K562 (cell line): ENCODE data around the gene PMFBP1. TPM values are rescaled to one million over a fixed set of nuclear protein-coding genes. Genes with fewer than 3 reads are reported as not detected.

ENCODE experiments used
- ATAC-seq: fragments of 200-7000 bp; cut with Tn5 transposase; 3 replicates; pipeline ENCODE4 v1.9.1; 2020; ENCODE audit warnings: moderate library complexity
- BruUV-seq: library from RNA; stranded (reverse); fragments of 400-500 nt; replicated peaks from 2 replicates; lab custom pipeline; 2021; lab: Mats Ljungman, UMichigan
- CTCF ChIA-PET: fragments of 300-600 bp; formaldehyde crosslinking; extraction: SDS; loops from one replicate; lab custom pipeline; 2021; ENCODE audit warnings: low intra/inter-chr PET ratio; lab: Yijun Ruan, JAX
- POLR2A ChIA-PET: fragments of 300-600, 350-650 bp; sonication (Branson Sonifier 250); formaldehyde crosslinking; extraction: SDS; loops from one replicate; lab custom pipeline; 2021; ENCODE audit warnings: antibody characterized with exemption, inconsistent platforms; lab: Yijun Ruan, JAX
- DNase-seq, 4 experiments: peaks; one replicate each; pipeline versions ENCODE4 v3.0.0 to v3.0.0-alpha.2; 2011 to 2018; ENCODE audit warnings: low spot score in 3 of 4, mixed read lengths in 3 of 4; ENCODE audit errors: extremely low read depth in 1 of 4
- FAIRE-seq: peaks from 2 replicates; lab custom pipeline; 2011; peaks lifted over from hg19 to GRCh38; lab: Jason Lieb, UNC
- H2AFZ ChIP-seq: 2 replicates; pipeline ENCODE4 v1.6.0; 2011; ENCODE audit warnings: low read depth, low read length, control low read depth, inconsistent platforms
- H3K27ac ChIP-seq: fragments of 200-600 bp; 3 replicates; pipeline ENCODE4 v1.8.0; 2011; ENCODE audit warnings: low read depth, mild to moderate bottlenecking, control low read depth, inconsistent platforms, low read length, moderate library complexity, mixed read lengths; ENCODE audit errors: extremely low read depth
- H3K27me3 ChIP-seq, 2 experiments: fragments of 300-600 bp in 1 of 2; 2 replicates in 1 of 2; 3 replicates in 1 of 2; pipeline versions ENCODE4 v1.6.0 to v1.8.0; 2011; ENCODE audit warnings: inconsistent platforms in 2 of 2, low read length in 2 of 2, mild to moderate bottlenecking in 1 of 2, mixed read lengths in 1 of 2, moderate library complexity in 1 of 2; ENCODE audit not compliant: control insufficient read depth in 2 of 2, insufficient read depth in 2 of 2
- H3K36me3 ChIP-seq: fragments of 300-600 bp; 3 replicates; pipeline ENCODE4 v1.8.0; 2011; ENCODE audit warnings: mild to moderate bottlenecking, low read length, inconsistent platforms; ENCODE audit not compliant: control insufficient read depth, insufficient read depth
- H3K4me1 ChIP-seq, 2 experiments: fragments of 200-600 bp in 1 of 2; replicated peaks in 1 of 2; 2 replicates in 1 of 2; 3 replicates in 1 of 2; pipeline versions ENCODE4 v1.5.1 to v1.8.0; 2011; ENCODE audit warnings: inconsistent platforms in 2 of 2, low read length in 2 of 2, mild to moderate bottlenecking in 1 of 2, mixed read lengths in 1 of 2, moderate library complexity in 1 of 2; ENCODE audit not compliant: control insufficient read depth in 2 of 2, insufficient read depth in 2 of 2
- H3K4me2 ChIP-seq: 2 replicates; pipeline ENCODE4 v1.6.1; 2011; ENCODE audit warnings: low read length, control low read depth, inconsistent platforms, mixed read lengths; ENCODE audit not compliant: insufficient read depth
- H3K4me3 ChIP-seq: fragments of 200-600 bp; sonication (generic), shearing (Covaris generic); 2 replicates; pipeline ENCODE4 v1.5.1; 2016; ENCODE audit warnings: control low read depth, inconsistent platforms
- H3K79me2 ChIP-seq: fragments of 200-600 bp; 3 replicates; pipeline ENCODE4 v1.8.0; 2011; ENCODE audit warnings: low read length, inconsistent platforms; ENCODE audit not compliant: control insufficient read depth, insufficient read depth
- H3K9ac ChIP-seq, 2 experiments: 2 replicates each; pipeline versions ENCODE4 v1.6.0 to v1.6.1; 2011; ENCODE audit warnings: low read depth in 2 of 2, low read length in 2 of 2, control low read depth in 1 of 2, inconsistent platforms in 1 of 2, mild to moderate bottlenecking in 1 of 2, mixed read lengths in 1 of 2; ENCODE audit not compliant: insufficient read depth in 1 of 2
- H3K9me1 ChIP-seq: one replicate; pipeline ENCODE4 v1.6.0; 2011; ENCODE audit warnings: inconsistent platforms, mild to moderate bottlenecking, low read length, moderate library complexity; ENCODE audit not compliant: control insufficient read depth, insufficient read depth
- H3K9me3 ChIP-seq: replicated peaks from 2 replicates; pipeline ENCODE4 v1.5.1; 2011; ENCODE audit warnings: low read depth, low read length, inconsistent platforms; ENCODE audit not compliant: control insufficient read depth, insufficient read depth
- H4K20me1 ChIP-seq: replicated peaks from 2 replicates; pipeline ENCODE4 v1.6.1; 2011; ENCODE audit warnings: low read length, inconsistent platforms, mixed read lengths; ENCODE audit not compliant: control insufficient read depth, insufficient read depth
- DPF2 ChIP-seq: fragments of 450-650 bp; IDR thresholded peaks from 2 replicates; pipeline ENCODE4 v1.6.1; 2016
- FIP1L1 ChIP-seq: fragments of 200-400 bp; formaldehyde crosslinking; IDR thresholded peaks from 2 replicates; pipeline ENCODE4 v1.6.1; 2018; ENCODE audit warnings: mild to moderate bottlenecking, low read depth, low read length; ENCODE audit not compliant: poor library complexity, severe bottlenecking
- KAT2B ChIP-seq: IDR thresholded peaks from one replicate; pipeline ENCODE4 v1.6.1; 2012; ENCODE audit warnings: low read depth, mild to moderate bottlenecking, control low read depth, inconsistent platforms, low read length, moderate library complexity
- PURB ChIP-seq: sonication (generic); formaldehyde crosslinking; IDR thresholded peaks from 2 replicates; pipeline ENCODE4 v1.9.0; 2021; ENCODE audit warnings: low read depth, mild to moderate bottlenecking, missing genetic modification reagents
- SIRT6 ChIP-seq: IDR thresholded peaks from one replicate; pipeline ENCODE4 v1.6.1; 2012; ENCODE audit warnings: low read depth, mild to moderate bottlenecking, control low read depth, inconsistent platforms, low read length, moderate library complexity
- SIX5 ChIP-seq, 2 experiments: IDR thresholded peaks; 2 replicates each; pipeline ENCODE4 v1.6.1; 2011; ENCODE audit warnings: low read length in 2 of 2, borderline replicate concordance in 1 of 2, low read depth in 1 of 2, mild to moderate bottlenecking in 1 of 2, moderate library complexity in 1 of 2; ENCODE audit not compliant: insufficient read depth in 1 of 2
- SPI1 ChIP-seq: IDR thresholded peaks from 2 replicates; pipeline ENCODE4 v1.6.1; 2011; ENCODE audit warnings: low read depth, low read length, control low read depth, borderline replicate concordance
- TAF9B ChIP-seq: fragments of 450-650 bp; IDR thresholded peaks from 2 replicates; pipeline ENCODE4 v1.6.1; 2018; ENCODE audit warnings: mild to moderate bottlenecking; ENCODE audit not compliant: partially characterized antibody
- TRIM28 ChIP-seq: fragments of 450-650 bp; IDR thresholded peaks from 2 replicates; pipeline ENCODE4 v1.6.1; 2017
- ZNF444 ChIP-seq: fragments of 250-450 bp; sonication (Bioruptor Pico); IDR thresholded peaks from 2 replicates; pipeline ENCODE4 v1.4.0; 2020; ENCODE audit warnings: mild to moderate bottlenecking, moderate library complexity
- WGBS: fragments of 100-300 bp; shearing (Covaris generic); methylation state at CpG from one replicate; pipeline ENCODE4 v1.1.6; 2016; ENCODE audit warnings: low coverage, mixed read lengths; ENCODE audit not compliant: insufficient coverage; ENCODE audit errors: missing lambda C conversion rate; 5-methylcytosine and 5-hydroxymethylcytosine counted together
- in situ Hi-C: fragments of 300-500 bp; cut with MboI; formaldehyde crosslinking; loops from 4 replicates; pipeline ENCODE4 v1.15.0; 2018; ENCODE audit warnings: inconsistent platforms, mixed read lengths
- intact Hi-C: fragments of 100-400 bp; cut with micrococcal nuclease; formaldehyde crosslinking; loops from 2 replicates; pipeline ENCODE4 v1.14.2; 2022
- polyA plus RNA-seq, 8 experiments: library from polyadenylated mRNA; depleted of rRNA in 4 of 8; stranded (reverse) in 5 of 8; unstranded in 3 of 8; fragments of >200 nt; fragmentation: Nextera tagmentation in 2 of 8; fragmentation: Illumina TruSeq in 1 of 8; extraction: Ambion mirVana in 2 of 8; extraction: Trizol in 1 of 8; gene quantifications; 2 replicates each; pipeline versions ENCODE4 v1.2.1 to v1.2.3, GENCODE V29; 2011 to 2014; ENCODE audit warnings: inconsistent platforms in 1 of 8, missing spikeins in 1 of 8
- total RNA-seq, 7 experiments: library from RNA; depleted of rRNA in 6 of 7; stranded (reverse); fragments of >200 nt in 6 of 7; fragmentation: Illumina TruSeq in 2 of 7; extraction: Trizol in 2 of 7; gene quantifications; 2 replicates each; pipeline versions ENCODE4 v1.2.1 to v1.2.3, GENCODE V29; 2011 to 2021; ENCODE audit warnings: low replicate concordance in 1 of 7
- TF ChIP-seq, protein P1 (sequence below): fragments of 250-450 bp; sonication (Bioruptor Pico); IDR thresholded peaks from 2 replicates; pipeline ENCODE4 v1.9.0; 2021; ENCODE audit warnings: mild to moderate bottlenecking
- TF ChIP-seq, protein P2 (sequence below): fragments of 250-450 bp; sonication (Bioruptor Pico); IDR thresholded peaks from 2 replicates; pipeline ENCODE4 v1.5.1; 2021; ENCODE audit warnings: mild to moderate bottlenecking
- TF ChIP-seq, protein P3 (sequence below): sonication (generic); formaldehyde crosslinking; IDR thresholded peaks from 2 replicates; pipeline ENCODE4 v1.8.1; 2023; ENCODE audit warnings: mild to moderate bottlenecking, missing genetic modification reagents, moderate library complexity

PMFBP1 gene
- total and polyA plus RNA-seq, 9 of the 15 experiments (the other 6 are each of a cell fraction or from before 2014, with no cell fraction given) = 0.13 to 0.91 (median 0.47) TPM

DNA sequence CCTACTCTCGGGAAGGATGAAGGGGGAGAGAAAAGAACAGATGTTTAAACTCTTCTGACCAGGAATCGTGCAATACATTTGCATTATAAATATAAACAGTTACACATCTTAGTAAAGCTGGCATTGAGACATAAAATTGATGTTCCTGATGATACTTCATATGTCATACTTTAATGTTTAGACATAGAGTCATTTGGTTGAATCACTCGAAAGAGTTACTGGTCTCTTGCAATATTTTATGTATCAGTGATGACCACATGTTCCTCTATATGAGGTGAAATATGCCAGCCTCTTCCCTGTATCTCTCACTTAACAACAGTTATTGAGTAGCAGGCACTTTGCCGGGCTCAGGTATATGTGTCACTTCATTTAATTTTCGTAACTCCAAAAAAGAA is 49.7 kb upstream of the PMFBP1 start:
- no peak for FAIRE-seq
- POLR2A ChIA-PET = no interaction called here
- 2% methylated on average over 5 of the region's 5 CpGs for WGBS

More for the DNA sequence above, 49.7 kb upstream of the PMFBP1 start:
- no peak overlapping the region for H3K27ac ChIP-seq
- no peaks in the 10 kb centered on the region for H3K9me1 ChIP-seq
- ATAC-seq = no peak
- in situ Hi-C loops = no loop called here
- intact Hi-C loops = loop anchor here (10.0 kb wide), 1 partner anchor 87 kb away; no protein-coding TSS in a partner anchor
- H2AFZ ChIP-seq = no peak overlapping the region
- no peaks in the 10 kb centered on the region for H3K4me1 ChIP-seq
- no peak overlapping the region for H3K9ac ChIP-seq
- CTCF ChIA-PET = no interaction called here
- H3K27me3 ChIP-seq = peaks cover 0 to 10% of the 10 kb centered on the region in 2 experiments; a peak in 2 of 5 replicates
- no TSS peak for BruUV-seq
- no peaks in the 10 kb centered on the region for H3K36me3 ChIP-seq
- DNase-seq = no peak
- no peaks in the 10 kb centered on the region for H3K79me2 ChIP-seq
- H3K9me3 ChIP-seq = no peaks in the 10 kb centered on the region
- H4K20me1 ChIP-seq = no peaks in the 10 kb centered on the region; the same call in 1 of the 2 replicates
- TF ChIP-seq KAT2B (no peak), SIRT6 (no peak), FIP1L1 (no peak), TAF9B (no peak), SIX5 (IDR thresholded peaks at IDR 0.05; ENCODE audit: borderline replicate concordance in 1 of 2, insufficient read depth in 1 of 2, low read depth in 1 of 2, low read length in 2 of 2) (no peak), DPF2 (no peak), SPI1 (no peak), ZNF444 (CRISPR knock-in tag) (no peak), PURB (CRISPR knock-in tag) (no peak), TRIM28 (no peak)
- TF ChIP-seq, protein P1, sequence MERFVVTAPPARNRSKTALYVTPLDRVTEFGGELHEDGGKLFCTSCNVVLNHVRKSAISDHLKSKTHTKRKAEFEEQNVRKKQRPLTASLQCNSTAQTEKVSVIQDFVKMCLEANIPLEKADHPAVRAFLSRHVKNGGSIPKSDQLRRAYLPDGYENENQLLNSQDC (CRISPR knock-in tag) = no peak
- TF ChIP-seq, protein P2, sequence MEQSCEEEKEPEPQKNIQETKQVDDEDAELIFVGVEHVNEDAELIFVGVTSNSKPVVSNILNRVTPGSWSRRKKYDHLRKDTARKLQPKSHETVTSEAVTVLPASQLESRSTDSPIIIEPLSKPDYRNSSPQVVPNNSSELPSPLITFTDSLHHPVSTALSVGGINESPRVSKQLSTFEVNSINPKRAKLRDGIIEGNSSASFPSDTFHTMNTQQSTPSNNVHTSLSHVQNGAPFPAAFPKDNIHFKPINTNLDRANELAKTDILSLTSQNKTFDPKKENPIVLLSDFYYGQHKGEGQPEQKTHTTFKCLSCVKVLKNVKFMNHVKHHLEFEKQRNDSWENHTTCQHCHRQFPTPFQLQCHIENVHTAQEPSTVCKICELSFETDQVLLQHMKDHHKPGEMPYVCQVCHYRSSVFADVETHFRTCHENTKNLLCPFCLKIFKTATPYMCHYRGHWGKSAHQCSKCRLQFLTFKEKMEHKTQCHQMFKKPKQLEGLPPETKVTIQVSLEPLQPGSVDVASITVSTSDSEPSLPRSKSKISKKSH (CRISPR knock-in tag) = no peak
- TF ChIP-seq, protein P3, sequence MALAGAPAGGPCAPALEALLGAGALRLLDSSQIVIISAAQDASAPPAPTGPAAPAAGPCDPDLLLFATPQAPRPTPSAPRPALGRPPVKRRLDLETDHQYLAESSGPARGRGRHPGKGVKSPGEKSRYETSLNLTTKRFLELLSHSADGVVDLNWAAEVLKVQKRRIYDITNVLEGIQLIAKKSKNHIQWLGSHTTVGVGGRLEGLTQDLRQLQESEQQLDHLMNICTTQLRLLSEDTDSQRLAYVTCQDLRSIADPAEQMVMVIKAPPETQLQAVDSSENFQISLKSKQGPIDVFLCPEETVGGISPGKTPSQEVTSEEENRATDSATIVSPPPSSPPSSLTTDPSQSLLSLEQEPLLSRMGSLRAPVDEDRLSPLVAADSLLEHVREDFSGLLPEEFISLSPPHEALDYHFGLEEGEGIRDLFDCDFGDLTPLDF (CRISPR knock-in tag) = no peak
- H3K4me3 ChIP-seq = no peak overlapping the region
- H3K4me2 ChIP-seq = no peak overlapping the region
